Urinary bladder (tissue), 4 donors: ENCODE results near the gene INPP4A. TPM values are rescaled to one million over a fixed set of nuclear protein-coding genes. Genes with fewer than 3 reads are reported as not detected.

ENCODE experiments used
- DNase-seq: peaks from one replicate; pipeline ENCODE4 v3.0.0-alpha.2; 2015; ENCODE audit errors: extremely low spot score
- H3K27ac ChIP-seq: one replicate; pipeline ENCODE4 v1.5.1; 2013; ENCODE audit warnings: low read depth, mild to moderate bottlenecking, moderate library complexity
- H3K36me3 ChIP-seq: one replicate; pipeline ENCODE4 v1.6.1; 2013; ENCODE audit warnings: mild to moderate bottlenecking, moderate library complexity; ENCODE audit not compliant: insufficient read depth
- H3K4me1 ChIP-seq: one replicate; pipeline ENCODE4 v1.6.1; 2013; ENCODE audit warnings: mild to moderate bottlenecking, moderate library complexity; ENCODE audit not compliant: insufficient read depth
- H3K4me3 ChIP-seq: one replicate; pipeline ENCODE4 v1.5.1; 2013; ENCODE audit warnings: low read depth, low read length
- WGBS: extraction: QIAGEN DNeasy Blood & Tissue Kit; methylation state at CpG from one replicate; pipeline ENCODE4 v1.1.7; 2013; 5-methylcytosine and 5-hydroxymethylcytosine counted together
- polyA plus RNA-seq: library from polyadenylated mRNA; stranded (reverse); fragments of 200-250 nt; gene quantifications from one replicate; pipeline ENCODE4 v1.2.3, GENCODE V29; 2013
- total RNA-seq: library from RNA; depleted of rRNA; stranded (reverse); fragments of >200 nt; gene quantifications from one replicate; pipeline ENCODE4 v1.2.3, GENCODE V29; 2014
- donor health status: healthy with polysubstance abuse.
- donor health status: healthy.

The INPP4A gene
- total and polyA plus RNA-seq, 2 donors: 19.2 to 32.6 TPM

GRCh38 chr2:98479371-98479770 lies 34.7 kb downstream of the INPP4A start:
- H3K4me3 ChIP-seq: no peak overlapping the region
- H3K36me3 ChIP-seq: no peaks in the 10 kb centered on the region
- no peak overlapping the region for H3K27ac ChIP-seq
- 79% methylated on average over 4 of the region's 4 CpGs for WGBS
- no peak for DNase-seq
- no peaks in the 10 kb centered on the region for H3K4me1 ChIP-seq

- Histone ChIP-seq H3K4me1 (no peaks in the 10 kb centered on the region), H3K4me3 (no peak overlapping the region), H3K36me3 (no peaks in the 10 kb centered on the region), H3K27ac (no peak overlapping the region)
- 37% methylated on average over 4 of the region's 4 CpGs for WGBS
- no peak for DNase-seq
Measured at GRCh38 chr2:98479959-98480524, 35.4 kb downstream of the INPP4A start.

GRCh38 chr2:98480598-98480997 lies 35.9 kb downstream of the INPP4A start:
- no peak overlapping the region for H3K4me3 ChIP-seq
- WGBS: 73% methylated on average over 9 of the region's 9 CpGs
- no peaks in the 10 kb centered on the region for H3K36me3 ChIP-seq
- H3K4me1 ChIP-seq: no peaks in the 10 kb centered on the region
- H3K27ac ChIP-seq: no peak overlapping the region
- no peak for DNase-seq

- no peaks in the 10 kb centered on the region for H3K4me1 ChIP-seq
- H3K27ac ChIP-seq: no peak overlapping the region
- no peaks in the 10 kb centered on the region for H3K36me3 ChIP-seq
- H3K4me3 ChIP-seq: no peak overlapping the region
- DNase-seq: no peak
- WGBS: 79% methylated on average over 2 of the region's 2 CpGs
Measured at GRCh38 chr2:98482362-98482761, 37.7 kb downstream of the INPP4A start.

- Histone ChIP-seq H3K4me1 (no peaks in the 10 kb centered on the region), H3K27ac (no peak overlapping the region), H3K36me3 (no peaks in the 10 kb centered on the region), H3K4me3 (no peak overlapping the region)
- no peak for DNase-seq
- 87% methylated on average over 6 of the region's 6 CpGs for WGBS
Measured at GRCh38 chr2:98483257-98483861, 38.7 kb downstream of the INPP4A start.

GRCh38 chr2:98484121-98484557 lies 39.5 kb downstream of the INPP4A start:
- Histone ChIP-seq H3K4me1 (no peaks in the 10 kb centered on the region), H3K27ac (no peak overlapping the region), H3K36me3 (no peaks in the 10 kb centered on the region), H3K4me3 (no peak overlapping the region)
- WGBS: 83% methylated on average over 5 of the region's 5 CpGs
- no peak for DNase-seq

GRCh38 chr2:98484652-98485452 lies 40.2 kb downstream of the INPP4A start:
- 87% methylated on average over 13 of the region's 13 CpGs for WGBS
- Histone ChIP-seq H3K4me1 (no peaks in the 10 kb centered on the region), H3K4me3 (no peak overlapping the region)

GRCh38 chr2:98485453-98485755 lies 40.7 kb downstream of the INPP4A start:
- WGBS: 90% methylated on average over 4 of the region's 4 CpGs
- Histone ChIP-seq H3K27ac (no peak overlapping the region), H3K4me1 (no peaks in the 10 kb centered on the region), H3K4me3 (no peak overlapping the region), H3K36me3 (no peaks in the 10 kb centered on the region)
- DNase-seq: no peak

More at GRCh38 chr2:98484652-98485452, 40.2 kb downstream of the INPP4A start:
- H3K27ac ChIP-seq: no peak overlapping the region
- DNase-seq: no peak
- H3K36me3 ChIP-seq: no peaks in the 10 kb centered on the region

GRCh38 chr2:98486374-98486981 lies 41.8 kb downstream of the INPP4A start:
- Histone ChIP-seq H3K4me1 (no peaks in the 10 kb centered on the region), H3K27ac (no peak overlapping the region), H3K4me3 (no peak overlapping the region), H3K36me3 (no peaks in the 10 kb centered on the region)
- DNase-seq: no peak
- WGBS: 84% methylated on average over 5 of the region's 5 CpGs

GRCh38 chr2:98487101-98487805 lies 42.6 kb downstream of the INPP4A start:
- no peak for DNase-seq
- WGBS: 95% methylated on average over 2 of the region's 2 CpGs

GRCh38 chr2:98487806-98488189 lies 43.1 kb downstream of the INPP4A start:
- WGBS: 74% methylated on average over 3 of the region's 3 CpGs
- Histone ChIP-seq H3K27ac (no peak overlapping the region), H3K4me3 (no peak overlapping the region), H3K36me3 (no peaks in the 10 kb centered on the region), H3K4me1 (no peaks in the 10 kb centered on the region)
- DNase-seq: no peak

More at GRCh38 chr2:98487101-98487805, 42.6 kb downstream of the INPP4A start:
- no peaks in the 10 kb centered on the region for H3K4me1 ChIP-seq
- no peaks in the 10 kb centered on the region for H3K36me3 ChIP-seq
- no peak overlapping the region for H3K4me3 ChIP-seq
- H3K27ac ChIP-seq: no peak overlapping the region

- Histone ChIP-seq H3K4me3 (no peak overlapping the region), H3K27ac (no peak overlapping the region), H3K36me3 (no peaks in the 10 kb centered on the region), H3K4me1 (no peaks in the 10 kb centered on the region)
- DNase-seq: no peak
- WGBS: 92% methylated on average over 4 of the region's 4 CpGs
Measured at GRCh38 chr2:98488252-98488651, 43.6 kb downstream of the INPP4A start.

- H3K27ac ChIP-seq: no peak overlapping the region
- no peak overlapping the region for H3K4me3 ChIP-seq
- no peaks in the 10 kb centered on the region for H3K4me1 ChIP-seq
- H3K36me3 ChIP-seq: no peaks in the 10 kb centered on the region
- no peak for DNase-seq
- WGBS: 95% methylated on average over 3 of the region's 3 CpGs
Measured at GRCh38 chr2:98489486-98489885, 44.8 kb downstream of the INPP4A start.
